ELF-1 (cell line): ENCODE measurements around the gene TSC22D1.

Source experiments
- DNase-seq: peaks from one replicate; pipeline ENCODE4 v3.0.0-alpha.2; 2016; ENCODE audit warnings: low read depth, low spot score

TSC22D1 gene

DNA sequence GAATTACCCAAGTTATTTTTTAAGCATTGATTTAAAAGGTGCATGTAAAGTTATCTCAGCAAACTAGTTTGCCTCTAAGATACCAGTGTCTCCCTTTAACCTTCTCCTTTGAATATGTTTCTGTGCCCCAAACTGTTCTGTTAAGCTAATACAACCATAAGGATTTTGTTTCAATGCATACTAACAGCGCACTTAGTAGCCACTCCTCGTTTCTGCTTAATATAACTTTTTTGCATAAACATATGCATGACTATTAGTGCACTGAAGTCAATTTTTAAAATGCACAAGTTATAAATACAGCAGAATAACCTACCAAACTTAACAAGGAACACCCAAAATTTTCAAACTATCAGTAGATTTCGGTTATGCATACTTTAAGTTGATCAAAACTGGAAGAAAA is 123.1 kb downstream of the TSC22D1 start:
- no peak for DNase-seq

DNA sequence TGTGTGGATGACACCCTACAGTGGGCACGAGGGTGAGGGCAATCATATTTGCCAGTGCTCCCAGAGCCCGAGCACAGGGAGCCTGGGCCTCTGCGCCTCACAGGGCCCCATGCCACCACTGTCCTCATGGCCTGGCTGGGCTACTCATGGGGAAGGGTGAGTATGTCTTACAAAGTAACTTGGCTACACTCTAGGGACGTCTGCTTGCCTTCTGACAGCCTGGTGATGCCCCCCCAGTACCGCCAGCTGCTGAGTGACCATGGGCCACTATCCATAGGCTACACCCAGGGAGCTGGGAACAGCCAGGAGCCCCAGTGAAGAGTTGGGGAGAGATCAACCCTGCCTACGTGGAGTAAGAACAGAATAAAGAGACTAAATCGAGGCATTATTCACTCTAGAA is 123.7 kb downstream of the TSC22D1 start:
- no peak for DNase-seq

DNA sequence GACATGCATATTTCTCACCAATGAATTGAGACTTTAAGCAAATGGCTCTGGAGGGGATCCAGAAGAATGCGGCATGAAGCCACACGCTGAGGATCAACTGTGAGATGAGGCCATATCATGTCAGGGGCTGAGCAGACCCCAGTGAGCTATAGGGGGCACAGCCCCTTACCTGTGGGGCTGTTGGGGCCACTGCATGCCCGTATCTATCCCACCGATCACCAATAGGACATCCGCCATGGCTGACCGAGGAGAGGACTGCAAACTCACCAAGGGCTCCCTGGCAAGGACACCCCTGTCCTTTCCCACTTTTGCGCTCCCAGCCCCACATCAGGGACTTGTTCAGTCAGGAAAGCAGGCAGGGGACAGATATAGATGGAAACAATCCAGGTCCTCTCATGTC is 124.5 kb downstream of the TSC22D1 start:
- DNase-seq: no peak

GRCh38 chr13:44451126-44451525 is 125.0 kb downstream of the TSC22D1 start:
- no peak for DNase-seq

DNA sequence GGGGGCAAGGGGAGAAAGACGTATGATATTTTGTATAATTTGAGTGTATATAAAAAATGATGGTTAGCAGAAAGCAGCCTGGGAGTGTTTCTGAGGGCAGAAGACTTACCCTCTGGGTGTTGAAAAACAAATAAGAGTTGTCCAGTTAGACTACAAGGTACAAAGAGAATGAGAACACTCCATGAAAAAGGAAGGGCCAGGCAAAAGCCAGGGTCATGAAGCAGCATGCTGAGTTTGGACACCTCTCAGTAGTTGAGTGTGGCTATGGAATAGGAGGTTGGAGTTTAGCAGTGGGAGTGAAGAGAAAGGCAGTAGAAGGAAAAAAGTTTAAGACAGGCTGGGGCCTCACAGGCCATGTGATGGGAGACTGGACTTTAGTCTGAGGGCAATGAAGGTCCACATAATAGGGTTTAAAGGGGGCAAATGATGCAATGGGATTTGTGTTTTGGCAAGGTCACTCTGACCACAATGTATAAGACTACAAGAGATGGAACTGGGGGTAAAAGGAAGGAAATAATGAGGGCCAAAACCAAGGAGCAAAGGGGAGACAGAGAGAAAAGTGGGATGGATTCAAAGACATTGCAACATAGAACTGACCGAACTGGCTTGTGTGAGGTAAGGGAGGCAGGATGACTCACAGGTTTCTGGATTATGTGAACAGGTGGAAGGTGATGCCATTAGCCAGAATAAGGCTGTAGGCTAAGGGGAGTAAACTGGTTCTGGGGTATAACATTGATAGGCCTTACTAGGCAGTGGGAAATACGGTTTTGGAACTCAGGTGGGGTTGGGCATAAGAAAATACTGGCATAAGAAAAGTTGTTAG is 125.9 kb downstream of the TSC22D1 start:
- DNase-seq: no peak

DNA sequence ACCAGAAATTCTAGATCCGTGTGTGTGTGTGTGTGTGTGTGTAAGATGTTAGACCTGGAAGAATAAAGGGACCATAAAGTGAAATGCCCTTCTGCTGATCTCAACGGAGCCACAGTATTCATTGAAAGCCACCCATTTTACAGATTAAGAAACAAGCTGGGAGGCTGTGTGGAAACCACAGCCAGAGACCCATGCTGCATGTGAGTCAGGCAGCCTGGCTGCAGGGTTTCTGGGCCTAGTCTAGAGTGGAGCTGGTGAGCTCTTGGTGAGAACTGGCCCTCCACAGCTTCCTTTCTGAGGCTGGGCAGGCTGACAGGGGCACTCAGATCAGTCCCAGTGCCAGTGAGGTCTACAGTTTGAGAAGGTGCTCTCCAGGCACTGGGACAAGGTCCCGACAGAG is 127.3 kb downstream of the TSC22D1 start:
- no peak for DNase-seq

- DNase-seq: no peak
Observed at GRCh38 chr13:44448373-44448772, 127.8 kb downstream of the TSC22D1 start.

- no peak for DNase-seq
Observed at GRCh38 chr13:44447783-44448321, 128.3 kb downstream of the TSC22D1 start.

DNA sequence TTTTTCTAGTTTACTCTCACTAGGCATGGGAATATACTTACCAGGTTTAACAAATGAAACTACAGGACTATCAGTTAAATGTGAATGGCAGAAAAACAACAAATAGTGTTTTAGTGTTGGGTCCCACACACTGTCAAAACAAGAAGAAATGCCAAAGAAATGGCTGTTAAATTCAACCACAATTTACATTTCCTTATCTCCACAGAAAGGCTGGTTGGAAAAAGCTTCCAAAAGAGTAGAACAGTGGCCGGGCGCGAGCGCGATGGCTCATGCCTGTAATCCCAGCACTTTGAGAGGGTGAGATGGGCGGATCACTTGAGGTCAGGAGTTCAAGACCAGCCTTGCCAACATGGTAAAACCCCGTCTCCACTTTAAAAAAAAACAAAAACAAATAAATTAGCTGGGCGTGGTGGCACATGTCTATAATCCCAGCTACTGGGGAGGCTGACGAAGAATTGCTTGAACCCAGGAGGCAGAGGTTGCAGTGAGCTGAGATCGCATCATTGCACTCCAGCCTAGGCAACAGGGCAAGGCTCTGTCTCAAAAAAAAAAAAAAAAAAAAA is 136.0 kb downstream of the TSC22D1 start:
- DNase-seq: no peak

GRCh38 chr13:44439452-44440024 is 136.6 kb downstream of the TSC22D1 start:
- no peak for DNase-seq

DNA sequence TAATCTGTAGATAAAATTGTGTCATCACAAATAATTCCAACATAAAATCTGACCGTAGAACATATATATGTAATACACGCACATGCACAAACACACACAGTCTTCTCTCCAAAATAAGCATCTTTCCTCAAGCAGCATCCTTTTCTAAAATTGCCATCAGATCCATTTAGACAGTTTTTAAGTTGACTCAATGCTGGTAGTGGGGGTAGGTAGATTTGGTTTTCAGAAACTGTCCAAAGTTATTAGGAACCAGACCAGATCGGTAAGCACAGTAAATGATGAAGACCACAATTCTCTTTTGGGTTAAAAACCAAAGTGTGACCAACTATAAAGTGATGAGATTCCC is 137.9 kb downstream of the TSC22D1 start:
- no peak for DNase-seq

DNA sequence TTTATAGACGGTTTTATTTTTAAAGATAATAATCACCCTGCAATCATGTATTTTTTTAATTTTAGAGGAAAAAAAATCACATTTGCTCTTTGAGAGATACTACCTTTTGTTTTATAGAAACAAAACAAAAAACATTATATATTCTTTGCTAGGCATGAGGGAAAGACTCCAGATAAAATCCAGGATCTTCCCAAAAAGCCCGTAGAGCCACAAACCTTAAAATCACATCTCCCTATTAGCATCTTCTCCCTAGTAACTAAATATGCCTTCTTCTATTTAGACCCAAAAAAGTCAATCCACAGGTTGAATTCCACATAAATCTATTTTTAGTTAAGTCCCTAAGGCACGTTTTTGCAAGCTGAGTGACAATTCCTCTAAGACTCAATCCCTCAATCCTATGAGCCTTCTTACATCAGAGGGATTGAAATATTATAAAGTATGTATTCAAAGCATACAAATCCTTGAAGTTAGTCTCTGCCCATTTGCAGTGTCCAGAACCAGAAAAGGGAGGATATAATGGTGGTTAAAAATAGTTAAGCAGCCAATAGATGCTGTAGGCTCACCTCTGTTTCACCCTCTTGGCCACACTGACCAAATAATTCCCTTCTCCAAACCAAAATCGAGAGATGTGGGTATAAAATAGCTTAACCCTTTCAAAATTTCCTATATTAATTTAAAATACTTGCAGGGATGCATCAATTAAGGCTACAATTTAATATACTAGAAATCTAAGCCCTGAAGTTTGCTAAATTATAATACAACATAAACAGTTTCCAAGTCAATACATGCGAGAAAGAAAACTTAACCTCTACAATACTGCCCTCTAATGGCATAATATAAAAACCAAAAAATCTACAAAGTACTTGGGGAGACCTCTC is 138.5 kb downstream of the TSC22D1 start:
- no peak for DNase-seq

- DNase-seq: peak; percentile 98
Observed at GRCh38 chr13:44436589-44437337, 139.4 kb downstream of the TSC22D1 start.

- no peak for DNase-seq
Observed at GRCh38 chr13:44435919-44436510, 140.1 kb downstream of the TSC22D1 start.

DNA sequence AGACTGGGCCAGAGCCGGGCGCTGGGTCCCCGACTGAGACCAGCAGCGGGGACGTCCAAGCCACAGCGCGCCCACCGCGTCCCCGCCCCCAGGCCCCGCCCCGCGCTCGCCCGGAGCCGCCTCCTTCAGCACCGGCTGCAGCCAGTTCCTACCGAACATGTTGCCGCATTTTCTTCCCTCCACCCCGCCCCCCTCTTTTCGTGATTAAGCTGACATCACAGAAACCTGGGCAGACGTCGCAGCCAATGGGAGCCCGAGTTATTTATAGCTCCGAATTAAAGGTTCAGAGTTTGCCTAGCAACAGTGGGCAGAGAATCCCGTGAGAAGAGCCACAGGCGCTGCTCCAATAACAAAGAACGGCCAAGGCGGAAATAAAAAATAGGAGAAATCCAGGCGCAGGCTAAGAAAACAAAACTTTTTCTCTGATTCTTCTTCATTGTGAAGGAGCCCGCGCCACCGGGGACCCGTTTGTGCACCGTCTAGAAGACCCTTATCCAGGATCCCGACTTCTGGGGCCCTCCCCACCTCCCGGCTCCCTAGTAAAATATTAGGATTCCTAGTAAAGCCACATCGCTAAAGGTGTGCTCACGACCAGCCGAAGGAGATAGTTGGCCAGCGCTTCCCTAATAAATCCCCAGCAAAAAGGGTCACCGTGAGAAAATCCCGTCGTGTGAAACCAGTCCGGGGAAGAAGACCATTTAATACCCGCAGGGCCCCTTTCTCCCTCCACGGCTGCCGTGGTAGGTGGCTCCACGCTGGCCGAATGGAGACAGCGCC is 140.8 kb downstream of the TSC22D1 start:
- peak; percentile 99 for DNase-seq

- no peak for DNase-seq
Observed at GRCh38 chr13:44434766-44435141, 141.4 kb downstream of the TSC22D1 start.

DNA sequence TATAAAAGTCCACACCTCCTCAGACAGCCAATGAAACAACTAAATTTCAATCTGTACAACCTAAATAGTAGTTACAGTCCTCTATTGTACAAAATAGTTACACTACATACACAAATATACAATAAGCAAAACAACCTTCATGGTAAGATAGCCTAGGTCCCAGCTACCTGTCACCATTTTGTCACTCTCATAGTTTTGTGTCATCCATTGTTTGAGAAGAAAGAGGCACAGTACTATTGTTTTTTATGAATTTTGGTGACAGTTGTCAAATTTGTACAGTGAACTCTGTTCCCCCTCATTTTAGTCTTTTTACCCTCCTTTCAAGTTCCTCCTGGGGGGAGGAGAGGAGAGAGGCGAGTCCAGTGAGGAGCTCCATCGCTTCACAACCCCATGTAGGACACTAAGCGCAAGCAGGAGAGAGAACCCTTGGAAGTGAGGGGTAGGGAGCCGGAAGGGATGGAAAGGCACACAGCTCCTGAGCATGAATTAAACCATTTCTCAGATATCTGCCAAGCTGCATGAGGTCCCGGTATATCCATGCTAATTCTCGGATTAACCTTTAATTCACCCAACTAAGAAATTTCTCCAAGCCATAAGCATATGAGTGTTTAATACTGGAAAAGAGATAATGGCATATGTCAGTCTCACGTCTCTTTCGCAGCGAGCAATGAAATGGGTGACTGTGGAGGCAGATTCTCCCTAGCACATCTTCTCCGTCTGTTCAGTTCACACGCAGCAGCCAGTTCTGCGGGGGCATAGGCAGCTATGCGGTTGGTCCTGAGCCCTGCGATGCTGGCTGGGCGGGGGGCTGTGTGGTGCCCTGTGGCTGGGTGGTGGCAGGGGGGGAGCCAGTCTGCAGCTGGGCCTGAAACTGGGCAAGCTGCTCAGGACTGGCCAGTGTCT is 142.0 kb downstream of the TSC22D1 start:
- no peak for DNase-seq

DNA sequence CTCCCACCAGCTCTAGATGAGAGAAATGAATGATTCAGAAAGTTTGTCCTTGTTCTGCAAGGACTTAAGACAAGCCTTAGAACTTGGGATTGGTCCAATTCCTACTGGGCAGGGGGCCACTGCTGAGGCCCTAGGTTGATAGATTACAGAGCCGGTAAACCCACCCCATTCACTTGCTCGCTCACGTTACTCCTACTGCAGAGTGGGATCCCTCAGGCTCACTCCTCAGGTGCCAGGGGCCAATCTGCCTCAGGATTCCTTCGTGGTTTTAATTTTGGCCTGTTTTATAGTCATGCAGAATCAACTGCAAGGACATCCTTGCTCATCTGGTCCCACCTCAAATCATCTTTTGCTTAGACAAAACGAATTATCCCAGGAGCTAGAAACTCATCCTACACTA is 143.5 kb downstream of the TSC22D1 start:
- no peak for DNase-seq

DNA sequence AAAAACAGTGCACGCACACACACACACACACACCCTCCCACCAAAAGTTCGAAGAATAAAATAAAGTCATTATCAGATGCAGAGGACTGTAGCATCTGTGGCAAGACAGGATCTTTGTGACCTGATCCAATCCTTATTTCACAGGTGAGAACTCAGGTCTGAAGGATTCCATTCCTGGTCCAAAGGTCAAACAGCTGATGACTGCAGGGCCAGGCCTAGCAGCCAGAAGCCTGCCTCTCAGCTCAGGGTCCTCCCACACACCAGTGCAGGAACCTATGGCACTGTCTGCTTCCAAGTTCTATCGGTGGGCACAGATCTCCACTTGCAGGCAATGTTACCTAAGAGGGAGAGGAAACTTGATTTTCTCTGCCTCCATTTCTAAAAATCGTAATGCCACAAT is 145.0 kb downstream of the TSC22D1 start:
- DNase-seq: peak; percentile 64
